Adrenal gland (tissue), 5 donors: ENCODE measurements around the gene TMEM63A.

ENCODE experiments used
- CTCF ChIP-seq, 6 experiments: fragments of 450-650 bp in 4 of 6; fragments of 200-600 bp in 2 of 6; sonication (generic) in 1 of 6; IDR thresholded peaks; 1 replicate in 5 of 6; 2 replicates in 1 of 6; pipeline versions ENCODE4 v1.5.1 to v1.8.0; 2016 to 2021; ENCODE audit warnings: antibody characterized with exemption in 6 of 6, mild to moderate bottlenecking in 2 of 6, moderate library complexity in 1 of 6
- POLR2A ChIP-seq, 2 donors: fragments of 450-650 bp; IDR thresholded peaks; one replicate each; pipeline ENCODE4 v1.6.1; 2017; ENCODE audit warnings: antibody characterized with exemption in 2 of 2, mild to moderate bottlenecking in 2 of 2, moderate library complexity in 1 of 2
- donor health status: DM: no; HTN: no; CAD: no.

GRCh38 chr1:225818229-225818628 is 64.0 kb downstream of the TMEM63A start:
- no peak for TF ChIP-seq CTCF (IDR thresholded peaks at IDR 0.05)
- peak in 1 of 2 donors; percentile 32 for TF ChIP-seq POLR2A (IDR thresholded peaks at IDR 0.05)
